Measurements from ENCODE around the gene CLNK.

GRCh38 chr4:10529291-10530136, 155.1 kb downstream of the CLNK start:
- TF ChIP-seq POLR2A (IDR thresholded peaks at IDR 0.05) (no peak), POLR2AphosphoS5 (IDR thresholded peaks at IDR 0.05) (no peak)
- TF ChIP-seq, protein P1, sequence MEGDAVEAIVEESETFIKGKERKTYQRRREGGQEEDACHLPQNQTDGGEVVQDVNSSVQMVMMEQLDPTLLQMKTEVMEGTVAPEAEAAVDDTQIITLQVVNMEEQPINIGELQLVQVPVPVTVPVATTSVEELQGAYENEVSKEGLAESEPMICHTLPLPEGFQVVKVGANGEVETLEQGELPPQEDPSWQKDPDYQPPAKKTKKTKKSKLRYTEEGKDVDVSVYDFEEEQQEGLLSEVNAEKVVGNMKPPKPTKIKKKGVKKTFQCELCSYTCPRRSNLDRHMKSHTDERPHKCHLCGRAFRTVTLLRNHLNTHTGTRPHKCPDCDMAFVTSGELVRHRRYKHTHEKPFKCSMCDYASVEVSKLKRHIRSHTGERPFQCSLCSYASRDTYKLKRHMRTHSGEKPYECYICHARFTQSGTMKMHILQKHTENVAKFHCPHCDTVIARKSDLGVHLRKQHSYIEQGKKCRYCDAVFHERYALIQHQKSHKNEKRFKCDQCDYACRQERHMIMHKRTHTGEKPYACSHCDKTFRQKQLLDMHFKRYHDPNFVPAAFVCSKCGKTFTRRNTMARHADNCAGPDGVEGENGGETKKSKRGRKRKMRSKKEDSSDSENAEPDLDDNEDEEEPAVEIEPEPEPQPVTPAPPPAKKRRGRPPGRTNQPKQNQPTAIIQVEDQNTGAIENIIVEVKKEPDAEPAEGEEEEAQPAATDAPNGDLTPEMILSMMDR (IDR thresholded peaks at IDR 0.05): no peak
